Activated CD4-positive, alpha-beta memory T cell treated with anti-CD3 and anti-CD28 coated beads, Interleukin-2, amount 10 ng/mL, durations not matched to agents 7 days and 5 days (primary cell): Measurements from ENCODE around the gene S100PBP. TPM values are rescaled to one million over a fixed set of nuclear protein-coding genes. Genes with fewer than 3 reads are reported as not detected.
A peak's percentile ranks its signal among the peaks of the same experiment; 100 is the strongest.
"Not testable (repeated sequence)": the region's sequence is repeated elsewhere in the genome, so short reads cannot be mapped to it uniquely, and the experiment has no call there.

Experiments used
- CTCF ChIA-PET: fragments of 350-600 bp; sonication (Branson Sonifier 250); formaldehyde crosslinking; loops from one replicate; lab custom pipeline; 2021; ENCODE audit warnings: antibody characterized with exemption, inconsistent platforms; lab: Charles Lee
- POLR2A ChIA-PET: fragments of 350-600 bp; sonication (Branson Sonifier 250); formaldehyde crosslinking; loops from one replicate; lab custom pipeline; 2021; ENCODE audit warnings: antibody characterized with exemption; lab: Charles Lee
- DNase-seq: peaks from one replicate; pipeline ENCODE4 v3.0.0-alpha.2; 2020
- H3K27ac Mint-ChIP-seq: one replicate; pipeline ENCODE4 v1.8.0; 2021; ENCODE audit warnings: mild to moderate bottlenecking, mixed read lengths
- H3K27me3 Mint-ChIP-seq: one replicate; pipeline ENCODE4 v1.8.0; 2021; ENCODE audit warnings: mixed read lengths
- H3K36me3 Mint-ChIP-seq: one replicate; pipeline ENCODE4 v1.8.0; 2021; ENCODE audit warnings: low read depth, mixed read lengths
- H3K4me1 Mint-ChIP-seq: one replicate; pipeline ENCODE4 v1.8.0; 2021; ENCODE audit warnings: mixed read lengths
- H3K4me3 Mint-ChIP-seq: one replicate; pipeline ENCODE4 v1.8.0; 2021; ENCODE audit warnings: mild to moderate bottlenecking, mixed read lengths
- H3K9me3 Mint-ChIP-seq: one replicate; pipeline ENCODE4 v1.8.0; 2021; ENCODE audit warnings: mixed read lengths
- total RNA-seq, 2 experiments: library from RNA; stranded (reverse); gene quantifications; one replicate each; pipeline ENCODE4 v1.2.3, GENCODE V29; 2021

The S100PBP gene
- total RNA-seq, 2 experiments from 2014 or later, result 78.4 to 84.0 TPM

- H3K9me3 Mint-ChIP-seq, POLR2A ChIA-PET, DNase-seq, H3K27me3 Mint-ChIP-seq, H3K4me3 Mint-ChIP-seq, H3K27ac Mint-ChIP-seq, CTCF ChIA-PET: not testable (repeated sequence)
- Mint-ChIP-seq H3K4me1 (peaks cover 55% of the 10 kb centered on the region), H3K36me3 (peaks cover 62% of the 10 kb centered on the region)
Measured at GRCh38 chr1:32795763-32796162, 21.7 kb upstream of the S100PBP start.

GRCh38 chr1:32797456-32797855 is 20.0 kb upstream of the S100PBP start:
- H3K27ac Mint-ChIP-seq, result peak overlapping the region; percentile 76
- H3K4me3 Mint-ChIP-seq, result no peak overlapping the region
- H3K36me3 Mint-ChIP-seq, result peaks cover 57% of the 10 kb centered on the region
- CTCF ChIA-PET, result interaction anchor here (1.4 kb wide), 1 partner anchor 85 kb away, joined by 8 read pairs; no protein-coding TSS in a partner anchor
- no peaks in the 10 kb centered on the region for H3K27me3 Mint-ChIP-seq
- DNase-seq, result no peak
- H3K9me3 Mint-ChIP-seq, result no peaks in the 10 kb centered on the region
- POLR2A ChIA-PET, result interaction anchor here (4.9 kb wide), 1 partner anchor 20 kb away, joined by 47 read pairs; the partner anchor contains the start of genes S100PBP and YARS1
- H3K4me1 Mint-ChIP-seq, result peaks cover 61% of the 10 kb centered on the region

GRCh38 chr1:32798191-32798590 is 19.3 kb upstream of the S100PBP start:
- H3K27me3 Mint-ChIP-seq, result no peaks in the 10 kb centered on the region
- H3K36me3 Mint-ChIP-seq, result peaks cover 54% of the 10 kb centered on the region
- H3K4me3 Mint-ChIP-seq, result peak overlapping the region; percentile 10
- POLR2A ChIA-PET, result interaction anchor here (0.9 to 4.9 kb wide), 5 partner anchors 9 to 329 kb away, joined by 3 to 47 read pairs (median 5); partner anchors contain the start of genes S100PBP and YARS1
- no peaks in the 10 kb centered on the region for H3K9me3 Mint-ChIP-seq
- H3K4me1 Mint-ChIP-seq, result peaks cover 59% of the 10 kb centered on the region
- H3K27ac Mint-ChIP-seq, result peak overlapping the region; percentile 76
- DNase-seq, result no peak
- CTCF ChIA-PET, result interaction anchor here (1.4 kb wide), 2 partner anchors 11 to 86 kb away, joined by 3 to 8 read pairs; no protein-coding TSS in a partner anchor

- ChIA-PET POLR2A (interaction anchor here (0.7 to 4.9 kb wide), 6 partner anchors 9 to 328 kb away, joined by 3 to 47 read pairs (median 4); partner anchors contain the start of genes S100PBP and YARS1), CTCF (interaction anchor here (1.0 to 1.4 kb wide), 2 partner anchors 11 to 87 kb away, joined by 3 to 5 read pairs; no protein-coding TSS in a partner anchor)
- Mint-ChIP-seq H3K27ac (peak overlapping the region; percentile 91), H3K9me3 (no peaks in the 10 kb centered on the region), H3K27me3 (no peaks in the 10 kb centered on the region), H3K4me3 (peak overlapping the region; percentile 4), H3K4me1 (peaks cover 55% of the 10 kb centered on the region), H3K36me3 (peaks cover 53% of the 10 kb centered on the region)
- no peak for DNase-seq
Measured at GRCh38 chr1:32798679-32799416, 18.6 kb upstream of the S100PBP start.

- Mint-ChIP-seq H3K4me3 (peak overlapping the region; percentile 12), H3K36me3 (peaks cover 60% of the 10 kb centered on the region), H3K27ac (peak overlapping the region; percentile 76), H3K27me3 (no peaks in the 10 kb centered on the region), H3K4me1 (peaks cover 54% of the 10 kb centered on the region), H3K9me3 (no peaks in the 10 kb centered on the region)
- POLR2A ChIA-PET, result interaction anchor here (4.9 kb wide), 1 partner anchor 16 kb away, joined by 47 read pairs; the partner anchor contains the start of genes S100PBP and YARS1
- peak; percentile 43 for DNase-seq
- CTCF ChIA-PET, result no interaction called here
Measured at GRCh38 chr1:32801096-32801715, 16.2 kb upstream of the S100PBP start.

GRCh38 chr1:32804460-32804859 is 13.0 kb upstream of the S100PBP start:
- Mint-ChIP-seq H3K36me3 (peaks cover 67% of the 10 kb centered on the region), H3K4me1 (peaks cover 44% of the 10 kb centered on the region)
- H3K27ac Mint-ChIP-seq, H3K27me3 Mint-ChIP-seq, CTCF ChIA-PET, H3K9me3 Mint-ChIP-seq, DNase-seq, H3K4me3 Mint-ChIP-seq, POLR2A ChIA-PET: not testable (repeated sequence)

GRCh38 chr1:32806290-32806689 is 11.2 kb upstream of the S100PBP start:
- DNase-seq, result no peak
- ChIA-PET CTCF (no interaction called here), POLR2A (interaction anchor here (1.2 kb wide), 1 partner anchor 11 kb away, joined by 6 read pairs; the partner anchor contains the start of genes S100PBP and YARS1)
- Mint-ChIP-seq H3K9me3 (no peaks in the 10 kb centered on the region), H3K27ac (no peak overlapping the region), H3K4me1 (peaks cover 40% of the 10 kb centered on the region), H3K36me3 (peaks cover 80% of the 10 kb centered on the region), H3K4me3 (no peak overlapping the region), H3K27me3 (no peaks in the 10 kb centered on the region)

- Mint-ChIP-seq H3K4me3 (no peak overlapping the region), H3K36me3 (peaks cover 83% of the 10 kb centered on the region), H3K27ac (peak overlapping the region; percentile 34), H3K27me3 (no peaks in the 10 kb centered on the region), H3K4me1 (peaks cover 42% of the 10 kb centered on the region), H3K9me3 (no peaks in the 10 kb centered on the region)
- POLR2A ChIA-PET, result no interaction called here
- CTCF ChIA-PET, result no interaction called here
- DNase-seq, result no peak
Measured at GRCh38 chr1:32806910-32807523, 10.4 kb upstream of the S100PBP start.

- Mint-ChIP-seq H3K36me3 (peaks cover 86% of the 10 kb centered on the region), H3K27ac (no peak overlapping the region), H3K9me3 (no peaks in the 10 kb centered on the region), H3K27me3 (no peaks in the 10 kb centered on the region), H3K4me3 (no peak overlapping the region), H3K4me1 (peaks cover 49% of the 10 kb centered on the region)
- ChIA-PET POLR2A (no interaction called here), CTCF (no interaction called here)
- DNase-seq, result no peak
Measured at GRCh38 chr1:32808580-32808979, 8.9 kb upstream of the S100PBP start.

- POLR2A ChIA-PET, result no interaction called here
- DNase-seq, result no peak
- CTCF ChIA-PET, result no interaction called here
- peaks cover 65% of the 10 kb centered on the region for H3K4me1 Mint-ChIP-seq
- no peaks in the 10 kb centered on the region for H3K9me3 Mint-ChIP-seq
- no peak overlapping the region for H3K27ac Mint-ChIP-seq
- no peak overlapping the region for H3K4me3 Mint-ChIP-seq
- H3K36me3 Mint-ChIP-seq, result peaks cover 92% of the 10 kb centered on the region
- no peaks in the 10 kb centered on the region for H3K27me3 Mint-ChIP-seq
Measured at GRCh38 chr1:32810358-32810757, 7.1 kb upstream of the S100PBP start.

- no peak for DNase-seq
- Mint-ChIP-seq H3K4me1 (peaks cover 66% of the 10 kb centered on the region), H3K27me3 (no peaks in the 10 kb centered on the region), H3K36me3 (peaks cover 89% of the 10 kb centered on the region), H3K9me3 (no peaks in the 10 kb centered on the region), H3K27ac (no peak overlapping the region), H3K4me3 (no peak overlapping the region)
- ChIA-PET POLR2A (no interaction called here), CTCF (no interaction called here)
Measured at GRCh38 chr1:32811265-32811664, 6.2 kb upstream of the S100PBP start.

- ChIA-PET CTCF (no interaction called here), POLR2A (no interaction called here)
- Mint-ChIP-seq H3K36me3 (peaks cover 87% of the 10 kb centered on the region), H3K4me3 (no peak overlapping the region), H3K4me1 (peaks cover 67% of the 10 kb centered on the region), H3K27ac (no peak overlapping the region), H3K27me3 (no peaks in the 10 kb centered on the region), H3K9me3 (no peaks in the 10 kb centered on the region)
- no peak for DNase-seq
Measured at GRCh38 chr1:32811917-32812316, 5.5 kb upstream of the S100PBP start.
